ENCODE measurements around the gene EMC9. TPM values are rescaled to one million over a fixed set of nuclear protein-coding genes. Genes with fewer than 3 reads are reported as not detected.

The EMC9 gene
- total and polyA plus RNA-seq, 2 of the 8 experiments (the other 6 are each of a cell fraction or from before 2014, with no cell fraction given): 38.4 to 47.2 TPM

- TF ChIP-seq FOSL1 (IDR thresholded peaks at IDR 0.05; ENCODE audit: insufficient read depth, low read depth, low read length): no peak
- no peak for TF ChIP-seq KDM5A (IDR thresholded peaks at IDR 0.05; ENCODE audit: low read length)
- TF ChIP-seq SAP30 (IDR thresholded peaks at IDR 0.05; ENCODE audit: insufficient read depth, insufficient replicate concordance, low read length): no peak
- no peak for TF ChIP-seq PHF8 (conservative IDR thresholded peaks at IDR 0.05; ENCODE audit: low read depth, low read length)
- TF ChIP-seq ZNF274 (IDR thresholded peaks at IDR 0.05; ENCODE audit: borderline replicate concordance, extremely low read depth, low read length): no peak
Measured at GRCh38 chr14:24177041-24177825, 35.8 kb upstream of the EMC9 start (continued).

Measured in H1 (cell line).